GM06990 (cell line): Measurements from ENCODE around the gene HUWE1.

Source experiments
- DNase-seq: peaks from one replicate; pipeline ENCODE4 v3.0.0-alpha.2; 2011; ENCODE audit not compliant: insufficient read length; ENCODE audit errors: extremely low read depth
- H3K27me3 ChIP-seq: replicated peaks from 2 replicates; pipeline ENCODE4 v1.6.0; 2011; ENCODE audit warnings: low read length; ENCODE audit not compliant: control insufficient read depth, insufficient read depth
- H3K36me3 ChIP-seq: 2 replicates; pipeline ENCODE4 v1.5.1; 2011; ENCODE audit warnings: low read length; ENCODE audit not compliant: control insufficient read depth, insufficient read depth
- H3K4me3 ChIP-seq: replicated peaks from 2 replicates; pipeline ENCODE4 v1.5.1; 2011; ENCODE audit warnings: low read depth, mild to moderate bottlenecking, control low read depth, low read length
- TF ChIP-seq, protein P1 (sequence below): IDR thresholded peaks from 2 replicates; pipeline ENCODE4 v1.5.1; 2011; ENCODE audit warnings: low read length, control low read depth, mild to moderate bottlenecking, inconsistent platforms; ENCODE audit not compliant: insufficient read depth, poor library complexity, severe bottlenecking

HUWE1 gene

DNA sequence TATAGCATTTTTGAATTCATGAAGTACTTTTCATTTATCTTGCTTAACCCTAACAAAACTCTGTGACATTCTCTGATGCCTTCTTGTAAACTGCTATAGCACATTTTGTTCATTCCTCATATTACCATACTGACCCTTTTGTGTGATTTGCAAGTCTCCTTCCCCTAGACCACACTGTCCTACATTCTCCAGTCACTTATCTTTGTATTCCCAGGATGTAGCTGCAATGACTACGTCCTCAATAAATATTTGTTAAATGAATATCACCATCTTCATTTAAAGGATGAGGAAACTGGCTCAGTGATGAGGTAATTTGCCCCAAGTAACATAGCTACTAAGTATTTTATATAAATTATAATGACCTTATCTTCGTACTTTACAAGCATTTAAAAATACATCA, 11.9 kb downstream of the HUWE1 start:
- no peaks in the 10 kb centered on the region for H3K36me3 ChIP-seq
- no peak overlapping the region for H3K4me3 ChIP-seq
- DNase-seq = no peak
- TF ChIP-seq, protein P1, sequence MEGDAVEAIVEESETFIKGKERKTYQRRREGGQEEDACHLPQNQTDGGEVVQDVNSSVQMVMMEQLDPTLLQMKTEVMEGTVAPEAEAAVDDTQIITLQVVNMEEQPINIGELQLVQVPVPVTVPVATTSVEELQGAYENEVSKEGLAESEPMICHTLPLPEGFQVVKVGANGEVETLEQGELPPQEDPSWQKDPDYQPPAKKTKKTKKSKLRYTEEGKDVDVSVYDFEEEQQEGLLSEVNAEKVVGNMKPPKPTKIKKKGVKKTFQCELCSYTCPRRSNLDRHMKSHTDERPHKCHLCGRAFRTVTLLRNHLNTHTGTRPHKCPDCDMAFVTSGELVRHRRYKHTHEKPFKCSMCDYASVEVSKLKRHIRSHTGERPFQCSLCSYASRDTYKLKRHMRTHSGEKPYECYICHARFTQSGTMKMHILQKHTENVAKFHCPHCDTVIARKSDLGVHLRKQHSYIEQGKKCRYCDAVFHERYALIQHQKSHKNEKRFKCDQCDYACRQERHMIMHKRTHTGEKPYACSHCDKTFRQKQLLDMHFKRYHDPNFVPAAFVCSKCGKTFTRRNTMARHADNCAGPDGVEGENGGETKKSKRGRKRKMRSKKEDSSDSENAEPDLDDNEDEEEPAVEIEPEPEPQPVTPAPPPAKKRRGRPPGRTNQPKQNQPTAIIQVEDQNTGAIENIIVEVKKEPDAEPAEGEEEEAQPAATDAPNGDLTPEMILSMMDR = no peak
- H3K27me3 ChIP-seq = no peaks in the 10 kb centered on the region

DNA sequence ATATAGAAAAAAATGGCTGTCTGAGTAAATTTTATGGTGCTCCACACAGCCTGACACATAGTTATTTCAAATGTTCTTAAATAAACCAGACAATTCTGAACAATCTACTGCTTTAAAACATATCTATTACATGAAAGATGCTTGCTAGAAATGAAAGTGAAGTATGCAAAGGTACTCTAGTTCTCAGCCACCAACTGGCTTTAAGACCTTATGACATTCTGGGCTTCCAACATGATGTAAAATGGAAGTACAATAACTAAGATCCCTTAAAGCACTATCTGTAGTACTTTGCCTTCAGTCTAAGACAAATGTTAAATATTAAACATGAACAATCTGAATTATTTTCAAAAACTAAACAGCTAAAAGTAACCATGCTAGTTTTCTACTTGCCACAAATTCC, 17.3 kb downstream of the HUWE1 start:
- Histone ChIP-seq H3K27me3 (no peaks in the 10 kb centered on the region), H3K4me3 (no peak overlapping the region), H3K36me3 (no peaks in the 10 kb centered on the region; the same call in 1 of the 2 replicates)
- DNase-seq = no peak
- TF ChIP-seq, protein P1 = no peak

- H3K36me3 ChIP-seq = no peaks in the 10 kb centered on the region; the same call in 1 of the 2 replicates
- no peaks in the 10 kb centered on the region for H3K27me3 ChIP-seq
- TF ChIP-seq, protein P1 = no peak
- no peak for DNase-seq
- H3K4me3 ChIP-seq = no peak overlapping the region
Measured at GRCh38 chrX:53666171-53666570, 20.3 kb downstream of the HUWE1 start.

GRCh38 chrX:53660004-53660403, 26.5 kb downstream of the HUWE1 start:
- TF ChIP-seq, protein P1 = no peak
- no peaks in the 10 kb centered on the region for H3K36me3 ChIP-seq
- H3K4me3 ChIP-seq = no peak overlapping the region
- DNase-seq = no peak
- no peaks in the 10 kb centered on the region for H3K27me3 ChIP-seq

DNA sequence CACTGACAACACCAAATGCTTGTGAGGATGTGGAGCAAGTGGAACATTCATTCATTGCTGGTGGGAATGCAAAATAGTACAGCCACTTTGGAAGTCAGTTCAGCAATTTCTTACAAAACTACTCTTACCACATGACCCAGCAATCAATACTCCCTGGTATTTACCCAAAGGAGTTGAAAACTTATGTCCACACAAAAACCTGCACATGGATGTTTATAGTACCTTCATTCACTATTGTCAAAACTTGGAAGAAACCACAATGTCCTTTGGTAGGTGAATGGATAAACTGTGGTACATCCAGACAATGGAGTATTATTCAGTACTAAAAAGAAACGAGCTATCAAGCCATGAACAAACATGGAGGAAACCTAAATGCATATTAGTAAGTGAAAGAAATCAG, 27.5 kb downstream of the HUWE1 start:
- Histone ChIP-seq H3K4me3 (no peak overlapping the region), H3K27me3 (no peaks in the 10 kb centered on the region), H3K36me3 (no peaks in the 10 kb centered on the region)
- DNase-seq = no peak
- TF ChIP-seq, protein P1 = no peak

DNA sequence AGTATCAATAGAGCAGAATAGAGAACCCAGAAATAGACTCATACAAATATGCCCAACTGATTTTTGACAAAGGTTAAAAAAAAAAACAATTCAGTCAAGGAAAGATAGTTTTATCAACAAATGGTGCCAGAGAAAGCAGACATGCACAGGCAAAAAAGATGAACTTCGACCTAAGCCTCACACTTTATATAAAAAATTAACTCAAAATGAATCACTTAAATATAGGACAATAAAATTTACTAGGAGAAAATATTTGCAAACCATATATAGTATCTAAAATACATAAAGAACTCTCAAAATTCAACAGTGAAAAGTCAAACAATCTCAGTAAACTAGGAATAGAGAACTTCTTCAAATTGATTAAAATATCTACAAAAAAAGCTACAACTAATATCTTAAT, 29.7 kb downstream of the HUWE1 start:
- H3K4me3 ChIP-seq = no peak overlapping the region
- TF ChIP-seq, protein P1 = no peak
- no peaks in the 10 kb centered on the region; the same call in 1 of the 2 replicates for H3K36me3 ChIP-seq
- no peak for DNase-seq
- no peaks in the 10 kb centered on the region for H3K27me3 ChIP-seq
